ENCODE data around the gene ABCA1.

ABCA1 gene

DNA sequence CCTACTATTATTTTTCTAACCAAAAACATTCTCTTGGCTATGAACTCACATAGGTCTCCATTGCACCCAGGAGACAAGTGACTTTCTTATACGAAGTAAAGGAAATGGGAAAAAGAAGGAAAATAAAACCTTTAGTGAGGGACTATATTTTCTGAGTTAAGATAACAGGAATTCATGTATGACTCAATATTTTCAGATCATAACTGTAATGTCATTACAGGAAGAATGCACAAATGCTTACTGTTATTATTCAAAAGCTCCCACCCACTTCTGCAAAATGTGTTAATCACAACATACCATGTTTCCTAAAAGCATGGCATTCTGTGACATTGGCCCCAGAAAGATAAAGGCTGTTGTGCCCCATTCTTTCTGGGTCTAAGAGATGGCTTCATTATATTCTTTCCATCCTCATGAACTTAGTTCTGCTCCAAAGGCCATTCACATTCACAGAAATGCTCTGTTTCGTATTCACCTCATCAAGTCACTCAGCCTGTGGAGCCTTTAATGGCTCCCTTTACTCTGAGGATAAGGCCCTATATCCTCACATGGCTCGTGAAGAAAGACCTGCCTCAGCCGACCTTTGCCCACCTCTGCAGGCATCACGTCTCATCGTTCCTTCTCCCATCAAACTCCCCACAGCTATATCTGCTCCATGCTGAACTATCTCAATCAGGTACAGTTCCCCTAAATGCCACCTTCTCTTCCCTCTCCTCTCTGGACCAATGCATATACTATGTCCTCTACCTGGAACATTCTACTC is 77.0 kb downstream of the ABCA1 start:
- no peak for DNase-seq (ENCODE audit: low read depth in 2 of 3, low spot score in 2 of 3)

DNA sequence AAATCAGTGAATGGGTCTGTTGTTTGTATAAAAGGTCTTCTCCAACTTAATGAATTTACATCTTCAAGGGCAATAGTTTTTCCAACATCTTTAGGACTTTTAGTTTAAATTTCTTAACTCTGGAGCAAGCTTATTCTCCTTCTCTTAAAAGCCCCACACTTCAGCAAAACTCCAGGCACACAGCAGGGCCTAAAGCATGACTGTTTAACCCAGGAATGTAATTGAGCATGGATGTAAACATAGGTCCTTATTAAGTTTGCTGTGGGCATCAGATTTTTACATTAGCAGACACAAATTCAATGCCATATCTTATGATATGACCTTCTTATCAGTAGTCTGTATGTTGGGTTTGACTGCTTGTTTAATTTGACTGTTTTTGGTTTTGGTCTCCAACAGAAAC is 78.9 kb downstream of the ABCA1 start:
- no peak for DNase-seq (ENCODE audit: low read depth in 2 of 3, low spot score in 2 of 3)

DNA sequence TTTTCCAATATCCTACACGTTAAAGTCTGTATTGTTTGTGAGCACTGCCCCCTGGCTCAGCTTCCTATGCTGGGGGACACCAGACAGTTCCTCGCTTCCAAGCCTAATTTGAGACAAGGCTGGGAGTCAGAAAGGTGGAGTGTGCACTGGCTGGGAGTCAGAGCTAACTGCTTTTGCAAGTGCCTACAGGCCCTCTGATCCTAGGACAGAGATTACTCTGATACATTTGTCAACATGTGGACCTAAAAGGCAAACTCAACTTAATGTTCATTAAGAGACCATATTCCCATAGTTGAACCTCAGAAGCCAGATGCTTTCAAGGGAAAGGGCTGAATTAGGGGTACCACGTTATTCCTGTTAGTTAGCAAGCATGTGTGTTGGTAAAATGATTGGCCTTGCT is 83.2 kb downstream of the ABCA1 start:
- no peak for DNase-seq (ENCODE audit: low read depth in 2 of 3, low spot score in 2 of 3)

DNA sequence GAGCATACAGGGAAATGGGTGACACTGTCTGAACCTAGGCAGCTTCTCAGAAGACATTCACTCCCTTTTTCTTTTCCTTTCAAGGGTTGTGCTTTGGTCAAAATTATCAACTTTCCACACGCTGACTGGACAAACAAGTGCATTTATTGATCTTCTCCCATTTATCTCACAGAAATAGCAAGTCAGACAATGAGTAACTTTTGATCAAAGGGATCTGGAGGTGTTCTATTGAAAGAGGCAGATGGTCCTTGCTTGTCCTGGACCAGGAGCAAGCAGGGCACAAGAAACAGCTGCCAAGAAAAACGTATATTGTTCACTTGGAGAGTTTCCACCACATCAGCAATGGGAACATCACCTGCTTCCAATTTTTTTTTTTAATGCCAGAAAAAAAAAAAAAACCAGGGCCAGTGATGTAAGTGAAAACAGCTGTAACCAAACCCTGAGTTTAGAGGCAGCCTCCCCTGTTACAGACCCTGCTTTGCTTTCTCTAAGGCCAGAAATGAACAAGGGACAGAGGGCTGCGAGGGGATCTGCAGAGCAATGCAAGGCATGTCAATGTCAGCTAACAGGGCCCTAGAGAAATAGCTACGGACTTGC is 84.2 kb downstream of the ABCA1 start:
- DNase-seq (ENCODE audit: low read depth in 2 of 3, low spot score in 2 of 3) = no peak

DNA sequence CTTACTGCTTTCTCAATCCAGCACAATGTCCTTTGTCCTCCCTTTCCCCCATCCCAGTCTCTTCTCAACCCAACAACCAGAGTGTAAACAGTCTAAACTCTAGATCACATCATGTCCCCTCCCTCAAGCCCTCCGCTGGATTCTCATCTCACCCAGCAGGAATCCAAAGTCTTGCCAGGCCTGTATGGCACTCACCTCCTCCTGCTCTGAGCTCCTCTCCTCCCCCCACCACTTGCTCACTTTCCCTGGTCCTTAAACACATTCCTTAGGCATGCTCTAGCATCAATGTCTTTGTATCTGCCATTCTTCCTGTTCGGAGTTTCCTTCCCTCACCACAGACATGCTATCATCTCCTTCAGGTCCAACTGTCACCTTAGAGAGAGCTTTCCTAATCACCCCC is 85.3 kb downstream of the ABCA1 start:
- DNase-seq (ENCODE audit: low read depth in 2 of 3, low spot score in 2 of 3) = no peak

DNA sequence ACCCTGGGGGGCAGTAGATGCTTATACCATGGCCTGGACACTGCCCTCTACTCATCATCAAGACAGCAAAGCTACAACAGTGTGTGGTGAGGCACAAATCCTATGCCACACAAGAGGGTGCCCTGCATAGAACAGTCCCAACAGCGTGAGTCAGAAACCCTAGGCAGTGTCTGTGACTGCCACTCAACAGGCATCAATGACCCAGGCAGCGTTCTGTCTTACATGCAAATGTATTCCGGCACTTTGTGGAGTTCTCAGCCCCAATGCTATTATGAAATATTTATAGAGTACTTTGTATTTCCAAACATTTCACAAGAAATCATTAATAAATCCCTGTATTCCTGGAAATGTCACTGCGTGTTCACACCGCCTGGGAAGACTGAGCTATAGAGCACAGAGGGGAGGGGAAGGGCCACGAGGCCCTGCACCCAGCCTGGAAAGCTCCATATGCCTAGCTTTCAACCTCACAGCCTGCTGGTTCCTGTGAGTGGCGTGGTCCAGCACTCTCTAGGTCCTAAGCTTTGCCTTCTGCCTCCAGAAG is 86.3 kb downstream of the ABCA1 start:
- DNase-seq (ENCODE audit: low read depth in 2 of 3, low spot score in 2 of 3) = no peak

DNA sequence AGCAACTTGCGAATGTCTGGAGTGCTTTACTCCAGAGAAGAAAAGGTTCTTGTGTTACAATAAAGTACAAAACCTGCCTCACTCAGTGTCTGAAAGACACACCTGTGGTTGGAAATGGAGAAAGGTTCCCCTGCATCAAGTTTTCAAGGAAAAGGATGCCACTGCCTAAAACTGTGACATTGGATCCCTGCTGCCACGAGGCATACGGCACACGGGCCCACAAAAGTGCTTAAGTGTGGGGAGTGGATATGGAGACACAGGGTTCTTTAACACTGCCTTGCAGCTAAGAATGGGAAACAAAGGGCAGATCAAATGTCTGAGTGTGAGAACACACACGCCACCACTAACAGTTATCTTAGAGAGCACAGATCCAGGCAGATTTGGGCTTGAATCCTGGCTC is 89.0 kb downstream of the ABCA1 start:
- DNase-seq (ENCODE audit: low read depth in 2 of 3, low spot score in 2 of 3) = no peak

DNA sequence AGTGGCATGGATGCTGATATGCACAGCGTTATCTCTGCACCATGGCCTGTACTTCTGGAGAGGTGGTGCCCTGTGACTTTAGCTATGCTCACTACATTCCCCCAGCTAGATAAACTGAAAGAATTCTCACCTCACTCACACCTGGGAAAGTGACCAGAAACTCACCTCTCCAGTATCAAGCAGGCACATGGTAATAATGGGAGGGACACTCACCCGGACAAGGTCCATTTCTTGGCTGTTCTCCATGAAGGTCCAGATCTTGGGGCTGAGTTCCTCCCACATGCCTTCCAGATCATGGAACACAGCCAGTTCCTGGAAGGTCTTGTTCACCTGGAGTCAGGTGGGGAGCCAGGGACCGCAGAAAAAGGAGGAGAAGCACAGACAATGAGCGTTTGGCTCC is 91.2 kb downstream of the ABCA1 start:
- no peak for DNase-seq (ENCODE audit: low read depth in 2 of 3, low spot score in 2 of 3)

DNA sequence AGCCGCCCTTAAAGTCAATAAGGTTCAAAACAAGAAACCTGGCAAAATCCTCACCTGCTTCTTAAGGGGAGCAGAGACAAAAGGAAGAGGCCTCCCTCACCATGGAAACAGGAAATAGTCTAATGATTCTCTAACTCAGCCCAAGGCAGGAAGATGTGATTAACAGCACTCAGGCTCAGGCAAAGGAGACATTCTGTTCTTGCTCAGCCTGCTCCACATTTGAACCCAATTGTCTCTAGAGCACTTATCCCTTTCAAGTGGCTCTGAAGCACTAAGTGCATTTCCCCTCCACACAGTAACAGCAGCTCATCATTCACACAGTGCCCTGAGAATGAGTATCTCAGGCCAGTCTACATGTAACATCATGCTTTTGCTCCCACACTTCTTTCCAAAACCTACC is 91.7 kb downstream of the ABCA1 start:
- DNase-seq (ENCODE audit: low read depth in 2 of 3, low spot score in 2 of 3) = no peak

DNA sequence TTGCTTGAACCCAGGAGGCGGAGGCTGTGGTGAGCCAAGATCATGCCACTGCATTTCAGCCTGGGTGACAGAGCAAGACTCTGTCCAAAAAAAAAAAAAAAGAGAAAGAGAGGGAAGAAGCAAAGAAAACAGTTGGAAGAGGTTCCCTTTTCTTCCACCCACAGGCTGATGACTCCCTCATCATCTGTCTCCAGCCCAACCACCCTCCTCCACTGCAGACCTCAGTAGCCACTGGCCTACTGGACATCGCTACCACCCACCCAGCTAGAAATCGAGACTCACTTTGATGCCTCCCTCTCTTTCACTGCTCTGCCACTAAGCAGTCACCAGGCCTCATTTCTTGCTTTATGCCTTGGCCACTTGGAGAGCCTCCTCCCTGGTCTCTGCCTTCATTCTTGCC is 92.8 kb downstream of the ABCA1 start:
- no peak for DNase-seq (ENCODE audit: low read depth in 2 of 3, low spot score in 2 of 3)

DNA sequence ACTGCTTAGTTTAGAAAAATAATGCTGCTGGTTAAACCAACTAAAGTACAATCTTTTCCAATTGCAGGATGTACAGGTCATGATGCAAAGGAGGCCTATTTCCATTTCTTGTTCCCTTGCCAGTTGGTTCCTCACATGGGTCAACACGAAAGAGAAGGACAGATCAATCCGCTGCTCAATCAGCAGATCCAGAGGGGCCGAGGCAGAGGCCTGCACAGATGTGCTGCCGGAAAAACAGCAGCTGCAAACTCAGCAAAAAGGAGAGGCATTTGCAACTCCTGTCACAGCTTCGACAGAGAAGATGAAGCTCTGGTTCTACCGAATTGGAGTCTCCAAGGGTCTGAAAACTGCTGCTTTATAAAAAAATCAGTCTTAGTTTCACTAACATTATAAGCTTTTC is 94.3 kb downstream of the ABCA1 start:
- DNase-seq (ENCODE audit: low read depth in 2 of 3, low spot score in 2 of 3) = no peak

DNA sequence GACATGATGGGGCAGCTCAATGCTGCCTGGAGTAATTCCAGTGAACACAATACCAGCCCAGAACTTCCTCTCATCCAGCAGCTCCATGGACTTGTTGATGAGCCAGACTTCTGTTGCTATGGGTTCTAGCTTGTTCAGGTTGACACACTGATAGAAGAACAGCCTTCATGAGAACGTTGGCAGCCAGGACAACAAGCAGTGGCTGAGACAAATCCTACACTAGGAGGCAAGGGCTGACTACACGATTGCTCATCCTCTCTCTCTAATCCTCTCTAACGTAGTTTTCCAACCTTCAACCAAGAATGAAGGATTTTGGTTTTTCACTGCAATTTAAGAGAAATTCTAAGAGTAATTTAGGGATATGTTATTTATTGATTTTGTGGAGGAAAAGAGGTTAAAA is 96.3 kb downstream of the ABCA1 start:
- DNase-seq (ENCODE audit: low read depth in 2 of 3, low spot score in 2 of 3) = no peak

DNA sequence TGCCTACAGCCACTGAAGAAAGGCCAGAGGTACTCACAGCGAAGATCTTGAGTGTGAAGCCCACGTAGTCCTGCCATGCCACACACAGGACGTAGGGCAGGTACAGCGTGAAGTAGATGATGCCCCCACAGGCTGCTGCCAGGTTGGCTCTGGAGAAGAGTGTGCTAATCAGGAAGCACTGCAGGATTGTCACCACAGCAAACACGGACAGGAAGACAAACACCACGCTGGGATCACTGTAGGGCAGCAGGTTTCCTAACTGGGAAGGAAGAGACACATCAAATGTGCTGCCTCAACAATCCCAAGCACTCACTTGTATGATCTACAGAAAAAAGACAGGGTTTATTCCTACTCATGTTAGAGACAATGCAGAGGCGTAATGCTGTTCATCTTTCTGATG is 101.0 kb downstream of the ABCA1 start:
- no peak for DNase-seq (ENCODE audit: low read depth in 2 of 3, low spot score in 2 of 3)

DNA sequence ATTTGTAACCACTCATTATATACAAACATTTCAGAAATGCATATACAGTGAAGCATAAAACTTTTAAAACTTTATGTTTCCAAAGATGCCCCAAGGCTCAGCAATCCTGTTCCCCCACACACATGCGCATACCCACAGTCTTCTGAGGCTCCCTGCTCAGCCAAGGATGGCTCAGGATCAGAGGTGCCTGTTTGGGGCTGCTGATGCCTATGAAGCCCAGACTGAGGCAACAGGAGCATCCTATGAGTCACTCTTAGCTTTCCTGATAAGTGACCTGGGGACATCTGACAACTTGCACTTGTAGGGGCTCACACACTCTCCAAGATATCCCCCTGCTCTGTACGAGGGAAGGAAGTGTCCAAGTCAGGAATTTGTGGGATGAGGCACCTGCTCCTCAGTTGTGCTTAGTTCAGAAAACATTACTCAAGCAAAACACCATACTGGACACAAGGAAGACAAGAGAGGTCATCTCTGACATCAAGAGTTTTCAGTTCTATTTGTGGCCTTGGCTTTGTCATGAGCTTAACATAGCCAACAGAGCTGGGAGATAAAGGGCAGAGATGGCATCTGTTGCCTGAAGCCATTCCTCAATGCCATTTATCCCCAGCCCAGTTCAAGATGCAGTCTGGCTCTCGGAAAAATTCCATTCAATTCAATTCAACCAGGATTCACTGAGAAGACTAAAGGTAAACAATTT is 101.7 kb downstream of the ABCA1 start:
- no peak for DNase-seq (ENCODE audit: low read depth in 2 of 3, low spot score in 2 of 3)

DNA sequence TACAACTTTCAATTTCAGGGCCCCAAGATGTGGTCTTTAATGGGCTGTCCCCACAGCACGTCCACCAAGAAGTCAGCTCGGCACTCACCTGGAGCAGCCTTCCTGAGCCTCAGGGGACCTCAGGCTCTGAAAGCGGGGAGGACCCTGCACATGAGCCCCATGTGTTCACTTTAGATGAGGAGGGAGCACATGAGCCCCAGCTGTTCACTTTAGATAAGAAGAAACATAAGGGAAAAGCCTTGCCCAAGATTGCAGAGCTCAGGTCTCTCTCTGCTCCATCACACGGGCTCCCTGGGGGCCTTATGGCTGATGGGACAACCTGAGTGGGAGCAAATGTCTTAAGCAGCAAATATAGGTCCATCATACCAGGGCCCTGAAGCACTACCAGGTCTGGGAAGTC is 107.6 kb downstream of the ABCA1 start:
- DNase-seq (ENCODE audit: low read depth in 2 of 3, low spot score in 2 of 3) = no peak

DNA sequence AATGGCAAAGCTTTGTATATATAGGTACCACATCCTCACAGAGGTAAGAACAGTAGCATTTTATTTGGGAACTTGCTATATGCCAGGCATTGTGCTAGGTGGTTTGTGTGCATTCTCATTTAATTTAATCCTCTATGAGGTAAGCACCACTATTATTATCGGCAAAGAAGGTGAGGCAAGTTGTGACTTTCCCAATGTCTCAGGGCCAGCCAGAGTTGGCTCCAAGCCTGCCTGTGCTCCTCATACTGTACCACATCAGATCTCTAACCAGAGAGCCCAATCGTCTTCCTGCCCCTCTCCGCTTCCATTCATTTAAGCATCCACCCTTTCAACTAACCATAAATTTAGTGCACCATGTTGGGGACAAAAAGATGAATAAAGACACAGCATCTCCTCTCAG is 108.9 kb downstream of the ABCA1 start:
- no peak for DNase-seq (ENCODE audit: low read depth in 2 of 3, low spot score in 2 of 3)

DNA sequence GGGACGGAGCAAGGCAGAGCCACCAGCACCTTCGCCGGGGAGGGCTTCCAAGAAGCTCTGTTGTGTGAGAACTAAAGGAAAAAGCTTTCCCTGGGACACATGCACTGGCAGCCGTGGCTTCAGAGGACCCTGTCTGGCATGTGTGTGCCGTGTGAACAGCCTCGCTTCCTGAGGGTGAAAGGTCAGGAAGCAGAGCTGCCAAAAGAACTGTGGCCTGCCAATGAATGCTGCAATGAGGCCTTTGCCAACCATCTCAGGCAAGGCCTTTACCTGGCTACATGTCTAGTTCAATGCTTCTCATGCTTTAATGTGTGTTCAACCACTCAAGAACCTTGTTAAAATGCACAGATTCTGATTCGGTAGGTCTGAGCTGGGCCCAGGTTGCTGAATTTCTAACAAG is 110.5 kb downstream of the ABCA1 start:
- DNase-seq (ENCODE audit: low read depth in 2 of 3, low spot score in 2 of 3) = no peak

DNA sequence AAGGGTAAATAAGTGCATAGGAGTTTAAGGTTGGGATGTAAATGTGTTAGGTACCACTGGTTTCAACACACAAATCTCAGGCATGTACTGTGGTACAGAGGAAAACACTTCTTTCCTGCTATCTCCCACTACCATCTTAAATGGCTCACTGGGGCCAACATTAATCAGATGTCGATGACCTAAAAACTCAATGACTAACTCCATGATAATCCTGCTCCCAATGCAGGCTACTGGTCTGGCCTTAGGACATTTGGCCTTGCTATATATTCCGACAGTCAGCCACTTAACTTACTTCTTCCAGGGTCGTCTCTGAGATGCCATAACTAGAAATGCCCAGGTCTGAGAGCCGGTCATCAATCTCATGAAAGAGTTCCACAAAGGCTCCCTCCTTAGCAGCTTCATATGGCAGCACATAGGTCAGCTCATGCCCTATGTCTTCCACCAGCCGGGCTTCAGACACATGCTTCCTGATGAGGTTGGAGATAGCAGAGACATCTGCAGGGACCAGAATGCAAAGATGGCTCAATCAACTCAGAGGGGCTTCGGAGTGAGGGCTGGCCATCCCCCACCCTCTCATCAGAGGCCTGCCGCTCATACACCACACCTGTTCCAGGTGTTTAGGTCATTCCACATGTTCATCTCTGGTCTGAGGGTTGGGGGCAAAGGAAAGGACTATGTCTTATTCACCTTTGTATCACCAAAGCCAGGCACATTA is 111.9 kb downstream of the ABCA1 start:
- no peak for DNase-seq (ENCODE audit: low read depth in 2 of 3, low spot score in 2 of 3)

DNA sequence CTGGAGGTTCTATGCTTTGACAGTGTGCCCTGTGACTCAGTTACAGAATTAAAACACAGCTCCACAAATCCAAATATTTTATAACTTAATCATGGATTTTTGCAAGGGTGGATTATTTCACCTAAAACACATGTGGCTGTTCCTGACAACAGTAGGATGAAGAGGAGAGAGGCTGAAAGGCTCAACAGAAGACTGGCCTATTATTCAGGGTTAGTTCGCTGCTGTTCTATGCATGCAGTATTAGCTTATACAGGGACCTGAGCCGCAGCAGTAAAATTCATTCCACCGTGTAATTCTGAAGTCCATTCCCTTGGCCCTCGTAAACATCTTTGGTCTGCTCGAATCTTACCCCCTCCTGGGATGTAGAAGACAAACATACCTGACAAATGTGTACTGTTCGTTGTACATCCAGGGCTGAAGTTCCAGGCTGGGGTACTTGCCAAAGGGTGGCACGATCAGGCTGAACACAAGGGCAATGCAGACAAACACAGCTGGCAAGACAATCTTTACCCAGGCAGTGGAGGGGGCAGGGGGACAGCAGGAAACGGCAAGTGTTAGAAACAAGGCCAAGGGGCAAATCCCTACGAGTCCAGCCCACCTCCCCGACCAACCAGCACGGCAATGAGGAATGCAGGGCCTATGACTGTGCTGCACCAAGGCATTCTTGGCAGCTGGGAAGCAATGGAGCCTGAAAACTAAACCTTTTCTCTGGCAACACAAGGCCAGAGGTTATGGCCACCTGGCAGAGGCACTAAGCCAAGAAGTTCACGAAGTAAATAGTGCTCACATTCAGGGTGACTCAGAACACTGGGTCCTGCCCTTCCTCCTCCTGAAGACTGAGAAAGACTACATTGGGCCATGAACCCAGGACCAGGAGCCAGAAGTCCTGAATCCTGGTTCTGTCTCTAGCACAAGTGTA is 117.3 kb downstream of the ABCA1 start:
- DNase-seq (ENCODE audit: low read depth in 2 of 3, low spot score in 2 of 3) = no peak

DNA sequence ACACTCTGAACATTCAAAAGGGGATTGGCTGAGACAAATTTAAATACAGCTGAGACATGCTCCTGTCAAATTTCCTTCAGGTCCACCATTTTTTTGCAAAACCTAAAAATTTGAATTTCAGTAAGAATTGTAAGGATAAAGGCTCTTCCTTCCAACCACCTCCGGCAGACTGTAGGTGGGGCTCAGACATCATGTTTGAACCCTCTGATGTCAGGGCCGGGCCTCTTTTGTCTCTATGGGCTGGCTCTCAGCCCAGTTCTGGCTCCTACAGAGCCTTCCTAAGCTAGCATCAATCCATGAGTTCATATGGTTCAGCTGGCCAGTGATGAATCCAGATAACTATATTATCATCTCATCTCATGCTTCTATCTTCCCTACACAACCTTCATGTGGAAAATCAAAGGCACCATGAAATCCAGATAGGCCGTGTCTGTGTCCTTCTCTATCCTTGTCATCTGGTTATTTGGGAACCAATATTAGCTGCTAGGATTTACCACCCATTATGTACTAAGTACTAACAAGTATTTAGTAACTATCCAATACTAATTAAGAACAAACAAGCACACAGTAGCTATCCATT is 119.8 kb downstream of the ABCA1 start:
- no peak for DNase-seq (ENCODE audit: low read depth in 2 of 3, low spot score in 2 of 3)

Measured in activated CD8-positive, alpha-beta memory T cell treated with anti-CD3 and anti-CD28 coated beads for 48 hours (primary cell).